GM18867 (cell line): Measurements from ENCODE around the gene TLR1.
"Not testable (repeated sequence)": the region's sequence is repeated elsewhere in the genome, so short reads cannot be mapped to it uniquely, and the experiment has no call there.

Experiments
- ATAC-seq: cut with Tn5 transposase; IDR thresholded peaks from one replicate; pipeline ENCODE4 v1.9.1; 2021; ENCODE audit warnings: mild to moderate bottlenecking, moderate library complexity; ENCODE audit not compliant: unreplicated experiment

TLR1 gene

GRCh38 chr4:38811297-38811696 is 6.7 kb upstream of the TLR1 start:
- no peak for ATAC-seq

GRCh38 chr4:38807462-38807861 is 2.9 kb upstream of the TLR1 start:
- not testable (repeated sequence) for ATAC-seq

GRCh38 chr4:38806251-38806650 is 1.7 kb upstream of the TLR1 start:
- not testable (repeated sequence) for ATAC-seq

GRCh38 chr4:38805530-38806145 is 1.0 kb upstream of the TLR1 start:
- ATAC-seq, result peak; percentile 84

GRCh38 chr4:38803833-38804653 is 548 bp downstream of the TLR1 start:
- ATAC-seq, result peak; percentile 47

- ATAC-seq, result no peak
Measured at GRCh38 chr4:38802561-38803355, 1.8 kb downstream of the TLR1 start.

- ATAC-seq, result no peak
Measured at GRCh38 chr4:38800961-38801450, 3.6 kb downstream of the TLR1 start.

GRCh38 chr4:38800366-38800765 is 4.2 kb downstream of the TLR1 start:
- ATAC-seq, result no peak

GRCh38 chr4:38795087-38795486 is 9.5 kb downstream of the TLR1 start:
- ATAC-seq, result no peak

- no peak for ATAC-seq
Measured at GRCh38 chr4:38794051-38794450, 10.5 kb downstream of the TLR1 start.

- ATAC-seq, result no peak
Measured at GRCh38 chr4:38791010-38791409, 13.6 kb downstream of the TLR1 start.

GRCh38 chr4:38788317-38788716 is 16.3 kb downstream of the TLR1 start:
- no peak for ATAC-seq

GRCh38 chr4:38787693-38788092 is 16.9 kb downstream of the TLR1 start:
- no peak for ATAC-seq

- ATAC-seq, result peak; percentile 41
Measured at GRCh38 chr4:38785901-38786402, 18.6 kb downstream of the TLR1 start.

GRCh38 chr4:38785041-38785790 is 19.4 kb downstream of the TLR1 start:
- no peak for ATAC-seq

GRCh38 chr4:38784141-38784540 is 20.4 kb downstream of the TLR1 start:
- no peak for ATAC-seq

GRCh38 chr4:38783109-38783460 is 21.5 kb downstream of the TLR1 start:
- no peak for ATAC-seq

- ATAC-seq, result peak; percentile 75
Measured at GRCh38 chr4:38782452-38783108, 22.0 kb downstream of the TLR1 start, which contains the start of gene TLR10. Gene TLR10, minus strand, starts transcription at chr4:38782990. Its CDS starts 7,400 bp downstream, at chr4:38775590.

- ATAC-seq, result peak; percentile 25
Measured at GRCh38 chr4:38781854-38782261, 22.7 kb downstream of the TLR1 start.
